Stimulated activated CD4-positive, alpha-beta T cell treated with anti-CD3 and anti-CD28 coated beads, Interleukin-4, amount 100 ng/mL, for 24 hours (primary cell): Measurements from ENCODE around the gene COL3A1.

ENCODE experiments used
- DNase-seq: peaks from one replicate; pipeline ENCODE4 v3.0.0-alpha.2; 2020

Gene COL3A1

GRCh38 chr2:189018631-189019030 lies 44.5 kb downstream of the COL3A1 start:
- DNase-seq = no peak

GRCh38 chr2:189020179-189020578 lies 46.0 kb downstream of the COL3A1 start:
- no peak for DNase-seq

GRCh38 chr2:189022053-189022481 lies 47.9 kb downstream of the COL3A1 start:
- no peak for DNase-seq

- no peak for DNase-seq
These were observed 48.3 kb downstream of the COL3A1 start for GRCh38 chr2:189022492-189022891.

GRCh38 chr2:189024901-189025618 lies 50.9 kb downstream of the COL3A1 start:
- DNase-seq = no peak

- no peak for DNase-seq
These were observed 63.3 kb downstream of the COL3A1 start for GRCh38 chr2:189037518-189037917.

- DNase-seq = no peak
These were observed 71.7 kb downstream of the COL3A1 start for GRCh38 chr2:189045836-189046235.

- DNase-seq = no peak
These were observed 72.1 kb downstream of the COL3A1 start for GRCh38 chr2:189046320-189046719.

- DNase-seq = no peak
These were observed 73.2 kb downstream of the COL3A1 start for GRCh38 chr2:189047171-189047888.

- no peak for DNase-seq
These were observed 74.0 kb downstream of the COL3A1 start for GRCh38 chr2:189048189-189048588.

- no peak for DNase-seq
These were observed 75.6 kb downstream of the COL3A1 start for GRCh38 chr2:189049709-189050164.

GRCh38 chr2:189050165-189050712 lies 76.1 kb downstream of the COL3A1 start:
- DNase-seq = no peak

GRCh38 chr2:189056200-189057106 lies 82.3 kb downstream of the COL3A1 start:
- DNase-seq = no peak

GRCh38 chr2:189057316-189057715 lies 83.1 kb downstream of the COL3A1 start:
- DNase-seq = no peak

- DNase-seq = no peak
These were observed 86.0 kb downstream of the COL3A1 start for GRCh38 chr2:189060096-189060642.
